HG03521 (cell line): ENCODE data around the gene MB21D2.
A peak's percentile ranks its signal among the peaks of the same experiment; 100 is the strongest.
"Not testable (repeated sequence)": the region's sequence is repeated elsewhere in the genome, so short reads cannot be mapped to it uniquely, and the experiment has no call there.

Source experiments
- ATAC-seq: cut with Tn5 transposase; IDR thresholded peaks from one replicate; pipeline ENCODE4 v1.9.1; 2021; ENCODE audit warnings: mild to moderate bottlenecking, moderate library complexity; ENCODE audit not compliant: unreplicated experiment

The MB21D2 gene

GRCh38 chr3:192917404-192918274, at the start of gene MB21D2:
TSS of gene MB21D2 (minus strand) at chr3:192917856. CDS start at chr3:192917840, 16 bp downstream.
- peak; percentile 55 for ATAC-seq

GRCh38 chr3:192964959-192965719, 47.5 kb upstream of the MB21D2 start:
- ATAC-seq, result not testable (repeated sequence)

- ATAC-seq, result no peak
These were observed 42.1 kb upstream of the MB21D2 start for GRCh38 chr3:192959773-192960172.

GRCh38 chr3:192958219-192958872, 40.7 kb upstream of the MB21D2 start:
- no peak for ATAC-seq

- no peak for ATAC-seq
These were observed 39.9 kb upstream of the MB21D2 start for GRCh38 chr3:192957441-192958021.

GRCh38 chr3:192953926-192954325, 36.3 kb upstream of the MB21D2 start:
- ATAC-seq, result no peak

- ATAC-seq, result no peak
These were observed 29.8 kb upstream of the MB21D2 start for GRCh38 chr3:192947421-192947820.

- no peak for ATAC-seq
These were observed 25.7 kb upstream of the MB21D2 start for GRCh38 chr3:192943393-192943792.

- ATAC-seq, result no peak
These were observed 25.0 kb upstream of the MB21D2 start for GRCh38 chr3:192942625-192943024.

- ATAC-seq, result no peak
These were observed 22.5 kb upstream of the MB21D2 start for GRCh38 chr3:192940129-192940528.

- no peak for ATAC-seq
These were observed 17.8 kb upstream of the MB21D2 start for GRCh38 chr3:192935441-192935840.

- no peak for ATAC-seq
These were observed 16.3 kb upstream of the MB21D2 start for GRCh38 chr3:192933779-192934460.

- no peak for ATAC-seq
These were observed 15.6 kb upstream of the MB21D2 start for GRCh38 chr3:192933259-192933658.

- no peak for ATAC-seq
These were observed 14.2 kb upstream of the MB21D2 start for GRCh38 chr3:192931825-192932224.

GRCh38 chr3:192930577-192930976, 12.9 kb upstream of the MB21D2 start:
- no peak for ATAC-seq

GRCh38 chr3:192929755-192930547, 12.3 kb upstream of the MB21D2 start:
- ATAC-seq, result no peak

- ATAC-seq, result no peak
These were observed 11.5 kb upstream of the MB21D2 start for GRCh38 chr3:192929146-192929545.

- no peak for ATAC-seq
These were observed 11.1 kb upstream of the MB21D2 start for GRCh38 chr3:192928720-192929119.

- no peak for ATAC-seq
These were observed 10.4 kb upstream of the MB21D2 start for GRCh38 chr3:192928016-192928415.

GRCh38 chr3:192927016-192927415, 9.4 kb upstream of the MB21D2 start:
- ATAC-seq, result no peak
